Activated naive CD8-positive, alpha-beta T cell (primary cell): ENCODE measurements around the gene RAB1B.
"Not testable (repeated sequence)": the region's sequence is repeated elsewhere in the genome, so short reads cannot be mapped to it uniquely, and the experiment has no call there.

Experiments
- H3K27ac Mint-ChIP-seq: one replicate; pipeline ENCODE4 v1.8.0; 2021; ENCODE audit warnings: mixed read lengths
- H3K27me3 Mint-ChIP-seq: one replicate; pipeline ENCODE4 v1.8.0; 2021; ENCODE audit warnings: mixed read lengths
- H3K36me3 Mint-ChIP-seq: one replicate; pipeline ENCODE4 v1.8.0; 2021; ENCODE audit warnings: mixed read lengths
- H3K4me1 Mint-ChIP-seq: one replicate; pipeline ENCODE4 v1.8.0; 2021; ENCODE audit warnings: low read depth, mixed read lengths
- H3K4me3 Mint-ChIP-seq: one replicate; pipeline ENCODE4 v1.8.0; 2021; ENCODE audit warnings: mild to moderate bottlenecking, mixed read lengths
- H3K9me3 Mint-ChIP-seq: one replicate; pipeline ENCODE4 v1.8.0; 2021; ENCODE audit warnings: low read depth, mixed read lengths

The RAB1B gene

DNA sequence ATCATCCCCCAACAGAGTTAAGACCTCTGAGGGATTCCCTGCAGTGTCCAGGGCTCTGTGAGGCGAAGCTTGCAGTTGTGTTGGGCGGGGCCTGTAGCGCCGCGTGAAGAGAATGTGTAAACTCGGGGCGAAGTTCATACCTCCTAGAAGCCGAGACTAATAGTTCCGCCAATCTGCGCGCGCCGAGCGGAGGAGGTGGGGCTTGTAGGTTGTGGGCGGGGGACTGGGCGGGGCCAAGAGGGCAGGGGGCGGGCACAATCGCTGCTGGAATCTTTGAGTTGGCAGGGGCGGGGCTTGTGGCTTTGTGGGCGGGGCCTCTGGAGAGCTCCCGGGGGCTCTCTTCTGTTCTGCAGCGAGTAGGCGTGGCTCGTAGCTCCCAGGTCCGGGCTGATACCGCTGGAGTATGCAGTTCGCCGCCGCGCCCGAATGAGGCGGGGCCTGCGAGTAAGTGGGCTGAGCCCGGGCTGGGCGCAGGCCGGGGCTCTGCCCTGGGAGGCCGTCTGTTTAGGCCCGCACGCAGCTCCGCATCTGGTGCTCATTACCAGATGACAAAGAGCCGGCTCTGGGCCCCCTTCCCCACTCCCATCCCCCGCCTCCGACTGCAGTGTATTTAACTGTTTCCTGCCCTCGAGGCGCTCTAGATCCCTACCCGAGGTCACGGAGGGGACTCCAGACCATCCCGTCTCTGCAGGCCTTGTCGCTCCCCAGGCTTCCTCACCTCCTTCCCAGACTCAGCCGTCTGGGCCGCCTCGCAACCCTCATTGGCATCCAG, 44.3 kb downstream of the RAB1B start:
- Mint-ChIP-seq H3K27ac (peak overlapping the region; percentile 98), H3K4me3 (peak overlapping the region; percentile 95), H3K36me3 (peaks cover 2% of the 10 kb centered on the region), H3K9me3 (no peaks in the 10 kb centered on the region), H3K4me1 (peaks cover 38% of the 10 kb centered on the region), H3K27me3 (no peaks in the 10 kb centered on the region)

DNA sequence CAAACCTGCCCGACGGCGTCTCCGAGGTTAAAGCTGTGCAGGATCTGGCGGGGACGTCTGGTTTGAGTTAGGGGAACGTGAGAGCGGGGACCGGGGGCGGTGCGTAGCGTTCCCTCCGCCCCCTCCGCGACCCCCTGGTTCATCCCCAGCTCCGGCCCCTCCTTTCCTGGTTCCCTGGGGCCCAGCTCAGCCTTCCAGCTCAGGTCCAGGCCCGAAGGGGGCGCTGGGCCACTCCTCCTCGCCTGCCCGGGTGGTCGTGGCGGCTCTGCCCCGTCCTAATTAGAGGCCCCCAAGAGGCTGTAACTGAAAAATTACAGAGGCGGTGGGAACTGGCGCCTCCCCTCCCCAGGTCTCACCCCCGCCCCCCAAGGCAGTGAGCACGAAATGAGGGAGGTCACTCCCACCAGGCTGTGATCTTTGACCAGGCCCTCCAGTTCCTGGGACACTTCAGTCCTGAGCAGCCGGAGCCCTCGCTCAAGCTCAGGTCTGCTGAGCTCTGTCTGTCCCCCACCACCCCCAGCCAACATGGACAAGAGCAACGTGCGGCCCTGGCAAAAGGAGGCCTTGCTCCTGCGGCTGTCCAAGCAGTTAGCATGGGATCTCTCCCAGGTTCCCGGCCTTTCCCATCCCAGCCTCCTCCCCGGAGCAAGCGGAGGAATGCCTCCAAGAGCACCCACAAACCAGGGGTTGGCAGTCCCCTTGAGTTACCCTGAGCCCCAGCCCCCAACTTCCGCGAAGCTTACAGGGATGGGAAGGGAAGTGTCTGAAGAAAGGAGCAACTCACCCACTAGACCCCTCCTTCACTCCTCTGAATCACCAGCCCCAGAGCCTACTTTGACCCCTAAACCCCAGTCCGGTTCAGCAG, 45.1 kb downstream of the RAB1B start:
- Mint-ChIP-seq H3K36me3 (peaks cover 2% of the 10 kb centered on the region), H3K27me3 (no peaks in the 10 kb centered on the region), H3K27ac (peak overlapping the region; percentile 98), H3K9me3 (no peaks in the 10 kb centered on the region), H3K4me1 (peaks cover 46% of the 10 kb centered on the region), H3K4me3 (peak overlapping the region; percentile 95)

DNA sequence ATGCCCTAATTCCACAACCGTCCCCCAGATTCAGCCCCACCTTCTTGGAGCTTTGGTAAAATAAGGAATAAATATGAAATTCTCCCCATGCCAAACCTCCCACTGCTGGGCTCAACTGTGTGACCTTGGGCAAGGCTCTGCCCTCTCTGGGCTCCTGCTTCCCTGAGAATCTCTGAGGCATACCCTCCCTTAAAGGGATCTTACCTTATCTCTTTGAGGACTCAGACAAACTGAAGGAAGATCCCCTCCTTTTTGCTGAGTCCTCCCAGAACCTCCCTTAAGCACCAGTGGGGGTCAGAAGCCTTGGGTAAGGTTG, 45.7 kb downstream of the RAB1B start:
- H3K4me3 Mint-ChIP-seq = peak overlapping the region; percentile 86
- no peaks in the 10 kb centered on the region for H3K27me3 Mint-ChIP-seq
- peak overlapping the region; percentile 91 for H3K27ac Mint-ChIP-seq
- peaks cover 2% of the 10 kb centered on the region for H3K36me3 Mint-ChIP-seq
- H3K4me1 Mint-ChIP-seq = peaks cover 51% of the 10 kb centered on the region
- H3K9me3 Mint-ChIP-seq = no peaks in the 10 kb centered on the region

DNA sequence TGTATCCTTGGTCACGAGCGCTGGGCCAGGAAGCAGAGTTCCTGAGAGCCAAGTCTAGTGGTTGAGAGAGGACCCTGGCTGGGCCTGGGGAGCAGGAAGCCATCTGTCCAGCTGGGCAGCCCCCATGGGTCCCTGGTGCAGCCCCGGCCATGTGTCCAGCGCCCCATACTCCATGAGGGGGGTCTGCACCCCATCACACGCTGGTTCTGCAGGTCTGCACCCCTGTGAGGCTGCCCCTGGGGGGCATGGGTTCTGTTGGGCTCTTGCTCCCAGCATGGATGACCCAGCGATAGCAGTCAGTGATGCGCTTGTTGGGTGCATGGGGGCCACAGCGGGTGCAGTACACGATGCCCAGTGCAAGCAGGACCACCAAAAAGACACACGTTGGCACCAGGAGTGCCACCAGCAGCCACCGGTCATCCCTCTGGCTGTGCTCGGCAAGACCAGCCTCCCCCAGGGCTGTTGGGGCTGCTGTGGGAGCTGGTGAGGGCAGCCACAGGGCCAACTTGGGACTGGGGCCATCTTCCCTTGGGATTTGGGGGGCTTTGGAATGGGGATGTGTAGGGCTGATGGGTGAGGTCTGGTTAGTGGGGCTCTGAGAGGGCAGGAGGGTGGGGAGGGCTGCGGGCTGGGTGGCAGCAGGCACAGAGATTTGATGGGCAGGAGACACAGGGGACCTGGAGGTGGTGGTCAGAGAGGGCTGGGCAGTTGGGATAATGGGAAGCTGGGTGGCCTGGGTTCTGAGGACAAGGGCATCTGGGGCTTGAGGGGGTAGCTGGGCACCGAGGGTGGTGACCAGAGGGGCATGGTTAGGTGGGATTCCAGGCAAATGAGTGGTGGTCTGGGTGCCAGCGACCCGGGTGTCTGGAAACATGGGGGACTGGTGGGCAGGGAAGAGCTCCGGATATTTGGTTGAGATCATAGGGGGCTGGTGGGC, 46.4 kb downstream of the RAB1B start:
- Mint-ChIP-seq H3K27me3 (no peaks in the 10 kb centered on the region), H3K9me3 (no peaks in the 10 kb centered on the region), H3K27ac (peak overlapping the region; percentile 93), H3K4me3 (peak overlapping the region; percentile 86), H3K36me3 (peaks cover 2% of the 10 kb centered on the region), H3K4me1 (peaks cover 57% of the 10 kb centered on the region)

DNA sequence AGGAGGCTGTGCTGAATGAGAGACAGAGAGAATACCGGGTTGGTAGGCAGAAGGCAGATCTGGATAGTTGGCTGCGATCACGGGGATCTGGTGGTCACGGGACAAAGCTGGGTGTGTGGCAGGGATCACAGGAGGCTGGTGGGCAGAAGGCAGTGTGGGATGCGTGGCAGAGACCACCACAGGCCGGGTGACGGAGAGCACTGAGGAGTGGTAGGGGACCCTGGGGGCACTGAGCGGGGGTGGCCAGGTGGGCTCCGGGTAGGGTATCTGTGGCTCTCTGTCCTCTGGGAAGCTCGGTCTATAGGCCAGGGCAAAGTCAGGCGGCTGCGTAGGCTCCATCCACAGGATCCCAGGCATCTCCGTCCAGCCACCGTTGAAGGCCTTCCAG, 47.1 kb downstream of the RAB1B start:
- Mint-ChIP-seq H3K9me3 (no peaks in the 10 kb centered on the region), H3K4me1 (peaks cover 62% of the 10 kb centered on the region), H3K36me3 (peaks cover 2% of the 10 kb centered on the region), H3K4me3 (peak overlapping the region; percentile 86), H3K27ac (peak overlapping the region; percentile 93), H3K27me3 (no peaks in the 10 kb centered on the region)

DNA sequence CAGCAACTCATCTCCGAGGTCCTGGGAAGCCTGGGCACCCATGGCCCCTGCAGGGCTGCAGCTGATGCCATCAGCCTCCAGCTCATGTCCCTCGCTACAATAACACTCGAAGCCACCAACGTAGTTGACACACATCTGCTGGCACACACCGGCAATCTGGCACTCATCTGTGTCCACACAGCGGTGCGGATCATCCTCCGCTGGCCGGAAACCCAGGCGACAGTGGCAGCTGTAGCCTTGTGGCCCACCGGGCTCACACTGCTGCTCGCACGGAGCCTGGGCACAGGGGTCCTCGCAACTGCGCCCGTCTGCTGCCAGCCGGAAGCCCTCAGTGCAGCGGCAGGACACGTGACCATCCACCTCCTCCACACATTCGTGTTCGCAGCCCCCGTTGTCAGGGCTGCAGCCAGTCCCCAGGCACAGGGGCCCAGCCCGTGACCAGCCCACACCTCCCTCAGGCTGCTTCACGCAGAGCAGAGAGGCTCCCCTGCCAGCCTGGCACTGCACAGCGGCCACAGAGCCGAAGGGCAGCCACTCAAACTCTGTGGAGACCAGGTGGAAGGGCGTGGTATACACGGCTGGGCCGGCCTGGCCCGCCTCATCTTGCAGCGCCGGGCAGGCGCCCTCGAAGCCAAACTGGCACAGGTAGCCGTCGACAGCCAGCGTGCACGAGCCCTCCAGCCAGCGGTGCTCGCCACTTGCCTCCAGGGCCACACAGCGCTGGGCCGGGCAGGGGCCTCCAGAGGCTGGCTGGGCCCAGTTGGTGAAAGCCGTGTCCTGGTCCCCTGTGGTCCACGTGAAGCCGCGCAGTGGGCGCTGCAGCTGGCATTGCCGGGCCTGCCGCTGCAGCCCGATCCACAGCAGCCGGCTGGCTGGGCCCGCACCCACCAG, 47.7 kb downstream of the RAB1B start:
- H3K27ac Mint-ChIP-seq = peak overlapping the region; percentile 93
- peaks cover 64% of the 10 kb centered on the region for H3K4me1 Mint-ChIP-seq
- peak overlapping the region; percentile 86 for H3K4me3 Mint-ChIP-seq
- no peaks in the 10 kb centered on the region for H3K27me3 Mint-ChIP-seq
- no peaks in the 10 kb centered on the region for H3K9me3 Mint-ChIP-seq
- H3K36me3 Mint-ChIP-seq = peaks cover 2% of the 10 kb centered on the region

GRCh38 chr11:66316849-66317251, 48.4 kb downstream of the RAB1B start, which contains the start of gene CD248:
Gene CD248, minus strand, starts transcription at chr11:66317044. Its CDS starts 17 bp downstream, at chr11:66317027.
- Mint-ChIP-seq H3K9me3 (no peaks in the 10 kb centered on the region), H3K4me1 (peaks cover 62% of the 10 kb centered on the region), H3K27me3 (no peaks in the 10 kb centered on the region), H3K27ac (peak within 1 kb of the TSS; percentile 97), H3K4me3 (peak within 1 kb of the TSS; percentile 87), H3K36me3 (peaks cover 2% of the 10 kb centered on the region)

DNA sequence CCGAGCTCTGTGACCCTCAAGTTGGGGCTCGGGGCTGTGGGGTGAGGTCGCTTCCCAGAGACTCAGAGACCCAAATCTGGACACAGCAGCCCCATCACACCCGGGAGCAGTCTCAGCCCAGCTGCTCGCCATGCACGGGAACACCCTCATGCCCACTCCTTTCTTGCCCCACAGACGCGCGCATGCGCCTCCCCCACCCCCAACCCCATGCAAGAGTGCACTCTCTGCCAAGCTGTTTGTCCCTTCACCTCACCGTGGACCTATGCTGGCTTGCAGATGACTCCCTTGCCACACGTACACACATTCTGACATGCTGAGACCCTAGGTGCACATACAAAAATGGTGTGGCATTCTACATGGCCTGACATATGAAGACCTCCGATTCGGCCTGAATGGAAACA, 48.9 kb downstream of the RAB1B start:
- Mint-ChIP-seq H3K36me3 (peaks cover 2% of the 10 kb centered on the region), H3K4me1 (peaks cover 64% of the 10 kb centered on the region), H3K27ac (peak overlapping the region; percentile 97), H3K4me3 (peak overlapping the region; percentile 87), H3K9me3 (no peaks in the 10 kb centered on the region), H3K27me3 (no peaks in the 10 kb centered on the region)

- H3K27ac Mint-ChIP-seq = peak overlapping the region; percentile 97
- peaks cover 2% of the 10 kb centered on the region for H3K36me3 Mint-ChIP-seq
- no peaks in the 10 kb centered on the region for H3K27me3 Mint-ChIP-seq
- peaks cover 69% of the 10 kb centered on the region for H3K4me1 Mint-ChIP-seq
- H3K9me3 Mint-ChIP-seq = no peaks in the 10 kb centered on the region
- H3K4me3 Mint-ChIP-seq = peak overlapping the region; percentile 87
These were observed 49.5 kb downstream of the RAB1B start for GRCh38 chr11:66317723-66318599.

- Mint-ChIP-seq H3K4me1 (peaks cover 72% of the 10 kb centered on the region), H3K27ac (peak overlapping the region; percentile 97), H3K27me3 (no peaks in the 10 kb centered on the region), H3K4me3 (peak overlapping the region; percentile 87), H3K36me3 (peaks cover 2% of the 10 kb centered on the region), H3K9me3 (no peaks in the 10 kb centered on the region)
These were observed 50.1 kb downstream of the RAB1B start for GRCh38 chr11:66318600-66318970.

GRCh38 chr11:66320289-66320688, 51.9 kb downstream of the RAB1B start:
- Mint-ChIP-seq H3K27ac (peak overlapping the region; percentile 70), H3K4me1 (peaks cover 64% of the 10 kb centered on the region)
- not testable (repeated sequence) for H3K4me3 Mint-ChIP-seq, H3K9me3 Mint-ChIP-seq, H3K36me3 Mint-ChIP-seq, H3K27me3 Mint-ChIP-seq

DNA sequence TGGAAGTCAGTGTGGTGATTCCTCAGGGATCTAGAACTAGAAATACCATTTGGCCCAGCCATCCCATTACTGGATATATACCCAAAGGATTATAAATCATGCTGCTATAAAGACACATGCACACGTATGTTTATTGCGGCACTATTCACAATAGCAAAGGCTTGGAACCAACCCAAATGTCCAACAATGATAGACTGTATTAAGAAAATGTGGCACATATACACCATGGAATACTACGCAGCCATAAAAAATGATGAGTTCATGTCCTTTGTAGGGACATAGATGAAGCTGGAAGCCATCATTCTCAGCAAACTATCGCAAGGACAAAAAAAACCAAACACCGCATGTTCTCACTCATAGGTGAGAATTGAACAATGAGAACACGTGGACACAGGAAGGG, 52.3 kb downstream of the RAB1B start:
- H3K36me3 Mint-ChIP-seq, H3K27me3 Mint-ChIP-seq, H3K4me3 Mint-ChIP-seq, H3K27ac Mint-ChIP-seq, H3K9me3 Mint-ChIP-seq: not testable (repeated sequence)
- H3K4me1 Mint-ChIP-seq = peaks cover 64% of the 10 kb centered on the region

DNA sequence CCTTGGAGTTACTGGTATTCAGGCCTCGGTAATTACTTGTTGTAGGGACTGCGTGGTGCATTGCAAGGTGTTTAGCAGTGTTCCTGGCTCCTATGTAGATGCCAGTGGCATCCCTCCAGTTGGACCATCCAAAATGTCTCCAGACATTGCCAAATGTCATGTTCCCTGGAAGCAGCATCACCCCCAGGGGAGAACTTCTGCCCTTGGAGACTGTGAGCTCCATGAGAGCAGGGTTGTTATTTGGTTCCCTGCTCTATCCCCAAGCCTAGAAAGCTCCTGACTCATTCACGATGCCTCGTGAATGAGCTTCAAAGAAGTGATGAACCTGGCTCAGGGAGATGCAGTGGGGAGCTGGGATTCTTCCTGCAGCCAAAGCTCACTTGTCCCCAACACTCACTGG, 53.2 kb downstream of the RAB1B start:
- peak overlapping the region; percentile 73 for H3K27ac Mint-ChIP-seq
- H3K4me3 Mint-ChIP-seq = no peak overlapping the region
- no peaks in the 10 kb centered on the region for H3K36me3 Mint-ChIP-seq
- no peaks in the 10 kb centered on the region for H3K27me3 Mint-ChIP-seq
- H3K4me1 Mint-ChIP-seq = peaks cover 65% of the 10 kb centered on the region
- H3K9me3 Mint-ChIP-seq = no peaks in the 10 kb centered on the region
